Measurements from ENCODE around the gene RIMS1.
"Not testable (repeated sequence)": the region's sequence is repeated elsewhere in the genome, so short reads cannot be mapped to it uniquely, and the experiment has no call there.

RIMS1 gene

GRCh38 chr6:71982389-71982788 is 96.0 kb downstream of the RIMS1 start:
- DNase-seq (ENCODE audit: low read depth in 2 of 2): no peak

DNA sequence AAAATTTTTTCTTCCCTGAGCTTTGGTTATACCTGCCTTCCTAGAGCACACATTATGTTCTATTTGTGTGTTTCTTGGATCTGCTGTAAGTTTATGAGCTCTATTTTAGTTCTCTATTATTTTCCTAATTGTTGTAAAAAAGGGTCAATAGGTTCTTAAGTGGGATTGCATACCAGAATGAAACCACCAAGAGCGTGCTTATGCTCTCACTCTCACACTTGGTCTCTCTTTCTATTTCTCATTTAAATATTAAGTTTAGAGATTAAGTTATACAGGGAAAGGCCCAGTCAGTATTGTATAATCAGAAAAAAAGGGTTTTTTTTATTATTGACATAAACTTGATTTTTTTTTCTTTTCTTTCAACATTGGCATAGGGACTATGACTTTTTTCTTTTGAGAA is 96.8 kb downstream of the RIMS1 start:
- DNase-seq (ENCODE audit: low read depth in 2 of 2): no peak

DNA sequence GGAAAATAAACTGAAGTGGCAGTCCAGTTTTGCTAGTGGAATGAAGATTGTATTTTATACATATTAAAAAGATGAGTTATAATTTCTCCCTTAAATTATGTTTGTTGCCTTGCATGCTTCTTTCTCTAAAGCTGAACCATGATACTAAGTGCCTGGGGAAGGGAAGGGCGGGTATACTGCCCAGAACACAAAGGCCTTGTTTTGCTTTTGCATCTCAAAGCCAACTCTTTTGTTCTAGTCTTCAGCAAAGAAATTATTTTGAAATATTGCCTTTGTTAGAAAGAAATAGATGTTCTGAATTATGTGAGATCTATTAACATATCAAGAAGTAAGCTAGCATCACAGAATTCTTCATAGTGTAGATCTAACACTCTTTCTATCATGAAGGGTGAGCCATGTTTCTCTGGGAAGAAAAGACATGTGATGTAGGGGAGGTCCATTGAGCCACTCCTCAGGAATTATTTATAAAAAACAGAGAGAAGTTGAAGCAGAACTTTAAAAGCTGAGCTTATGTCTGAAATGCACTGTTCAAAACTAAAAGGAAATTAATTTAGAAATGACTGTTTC is 108.4 kb downstream of the RIMS1 start:
- DNase-seq (ENCODE audit: low read depth in 2 of 2): no peak

- DNase-seq (ENCODE audit: low read depth in 2 of 2): no peak
These were observed 111.0 kb downstream of the RIMS1 start for GRCh38 chr6:71997341-71997740.

GRCh38 chr6:72002415-72002814 is 116.1 kb downstream of the RIMS1 start:
- DNase-seq (ENCODE audit: low read depth in 2 of 2): no peak

- DNase-seq (ENCODE audit: low read depth in 2 of 2): not testable (repeated sequence)
These were observed 120.2 kb downstream of the RIMS1 start for GRCh38 chr6:72006591-72006990.

GRCh38 chr6:72022830-72023229 is 136.5 kb downstream of the RIMS1 start:
- DNase-seq (ENCODE audit: low read depth in 2 of 2): no peak

- DNase-seq (ENCODE audit: low read depth in 2 of 2): peak; percentile 9 to 18
These were observed 145.1 kb downstream of the RIMS1 start for GRCh38 chr6:72031471-72031870.

- DNase-seq (ENCODE audit: low read depth in 2 of 2): peak; percentile 9 to 19
These were observed 145.7 kb downstream of the RIMS1 start for GRCh38 chr6:72032086-72032485.

DNA sequence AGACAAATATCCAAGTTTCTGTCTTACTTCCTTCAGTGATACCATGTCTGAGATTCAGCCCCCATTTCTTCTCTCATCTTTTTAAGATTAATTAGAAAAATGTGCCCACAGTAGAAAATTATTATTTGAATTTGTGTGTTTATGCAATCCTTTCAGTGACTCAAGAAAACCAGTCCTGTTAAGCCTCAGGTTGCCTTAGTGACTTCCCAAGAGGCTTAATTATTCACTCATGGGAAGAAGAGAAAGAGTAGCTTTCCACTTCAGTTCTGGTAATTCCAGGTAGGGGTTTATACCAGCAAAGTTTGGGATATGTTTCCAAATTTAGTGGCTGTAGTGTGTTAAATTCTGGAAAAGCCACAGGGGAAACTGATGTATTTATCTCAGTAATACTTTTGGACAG is 149.1 kb downstream of the RIMS1 start:
- DNase-seq (ENCODE audit: low read depth in 2 of 2): no peak

DNA sequence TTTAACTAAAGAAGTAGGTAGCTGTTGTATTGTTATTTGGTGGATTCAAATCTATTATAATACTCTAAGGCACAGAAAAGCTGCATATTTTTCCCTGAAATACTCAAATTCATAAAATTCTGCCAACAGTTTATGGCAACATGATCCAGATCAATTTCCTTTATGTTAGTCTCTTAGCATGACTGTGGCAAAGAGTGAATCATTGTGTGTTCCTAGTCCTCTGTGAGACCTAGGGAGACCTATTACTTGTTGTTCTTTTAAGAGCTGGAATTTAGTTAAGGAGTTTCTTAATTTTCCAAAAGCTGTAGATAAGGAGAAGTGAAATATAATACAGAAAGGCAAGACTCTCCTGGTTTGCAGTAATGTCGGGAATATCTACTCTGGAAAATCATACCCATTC is 149.6 kb downstream of the RIMS1 start:
- no peak for DNase-seq (ENCODE audit: low read depth in 2 of 2)

- DNase-seq (ENCODE audit: low read depth in 2 of 2): no peak
These were observed 150.7 kb downstream of the RIMS1 start for GRCh38 chr6:72037006-72037405.

- DNase-seq (ENCODE audit: low read depth in 2 of 2): no peak
These were observed 153.8 kb downstream of the RIMS1 start for GRCh38 chr6:72040111-72040510.

DNA sequence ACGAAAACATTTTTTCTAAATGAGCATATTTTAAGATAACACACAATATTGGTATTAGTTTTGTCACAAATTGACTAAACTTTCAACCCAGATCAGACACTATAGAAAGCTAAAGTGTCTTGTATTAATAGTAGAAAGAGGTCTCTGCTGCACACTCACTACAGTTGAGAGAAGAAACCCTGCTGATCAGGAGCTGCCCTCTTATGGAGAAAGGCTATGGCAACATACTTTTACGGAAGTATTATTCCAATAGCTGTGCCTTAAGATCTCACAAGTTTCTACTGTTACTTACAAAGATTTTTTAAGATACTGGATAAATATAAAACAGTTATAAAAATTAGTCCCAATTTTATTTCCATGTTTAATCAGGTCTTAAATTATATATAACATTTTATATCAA is 155.7 kb downstream of the RIMS1 start:
- DNase-seq (ENCODE audit: low read depth in 2 of 2): no peak

- no peak for DNase-seq (ENCODE audit: low read depth in 2 of 2)
These were observed 161.7 kb downstream of the RIMS1 start for GRCh38 chr6:72048080-72048479.

DNA sequence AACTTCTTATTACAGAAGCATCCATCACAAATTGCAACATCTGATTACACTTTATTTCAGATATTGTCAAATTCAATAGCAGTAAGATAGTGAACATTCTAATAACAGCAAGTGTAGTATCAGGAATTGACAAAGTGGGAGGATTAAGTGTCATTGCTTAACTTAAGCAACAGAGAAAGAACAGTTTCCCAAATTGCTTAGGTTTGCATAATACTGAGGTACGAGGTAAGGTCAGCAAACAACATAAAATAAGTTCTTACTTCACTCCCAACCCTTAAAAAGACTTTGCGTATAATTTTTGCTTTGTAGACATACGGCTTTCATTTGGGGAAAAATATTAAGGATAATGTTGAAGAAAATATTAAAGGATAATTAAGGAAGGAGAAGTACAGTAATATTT is 163.0 kb downstream of the RIMS1 start:
- no peak for DNase-seq (ENCODE audit: low read depth in 2 of 2)

- no peak for DNase-seq (ENCODE audit: low read depth in 2 of 2)
These were observed 174.9 kb downstream of the RIMS1 start for GRCh38 chr6:72061286-72061685.

DNA sequence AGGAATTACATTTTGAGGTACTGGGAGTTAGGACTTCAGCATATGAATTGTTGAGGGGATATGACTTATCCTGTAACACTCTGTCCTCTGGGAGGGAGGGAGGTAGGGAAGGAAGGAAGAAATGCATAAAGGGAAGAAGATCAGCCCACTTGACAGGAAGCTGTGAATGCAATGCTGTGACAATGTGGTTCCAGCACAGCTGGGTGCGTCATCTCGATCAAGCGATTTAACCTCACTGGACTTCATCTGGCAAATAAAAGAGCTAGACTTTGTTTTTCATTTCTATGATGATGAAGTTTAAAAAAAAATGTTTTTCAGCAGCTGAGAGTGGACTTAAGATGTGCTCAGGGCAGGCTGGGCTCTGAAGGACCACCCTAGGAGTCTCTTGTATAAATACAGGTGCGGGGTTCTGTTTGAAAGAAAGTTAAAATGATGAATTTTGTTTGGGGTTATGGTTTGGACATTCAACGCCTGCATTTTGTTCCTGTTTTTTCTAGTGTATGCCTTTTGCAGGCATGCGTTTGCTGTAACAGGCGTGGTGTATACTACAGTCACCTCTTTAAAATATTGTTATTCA is 178.1 kb downstream of the RIMS1 start:
- DNase-seq (ENCODE audit: low read depth in 2 of 2): no peak

DNA sequence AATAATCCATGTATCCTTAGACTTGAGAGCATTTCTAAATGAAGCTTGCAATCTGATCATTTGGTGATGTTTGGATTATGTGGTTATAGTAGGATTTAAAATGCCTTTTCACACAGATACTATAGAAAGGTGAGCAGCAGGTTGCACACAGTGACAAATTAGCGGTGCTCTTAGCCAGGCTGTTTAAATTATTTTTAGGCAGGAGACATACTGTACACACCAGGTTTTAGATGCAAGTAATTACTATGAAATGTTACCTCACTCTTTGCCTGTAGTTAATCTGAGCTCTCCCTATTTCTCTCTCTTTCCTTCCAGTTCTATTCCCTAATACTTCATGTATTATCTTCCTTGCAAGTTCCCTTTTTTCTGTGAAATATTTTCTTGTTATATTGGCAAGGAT is 191.7 kb downstream of the RIMS1 start:
- no peak for DNase-seq (ENCODE audit: low read depth in 2 of 2)

DNA sequence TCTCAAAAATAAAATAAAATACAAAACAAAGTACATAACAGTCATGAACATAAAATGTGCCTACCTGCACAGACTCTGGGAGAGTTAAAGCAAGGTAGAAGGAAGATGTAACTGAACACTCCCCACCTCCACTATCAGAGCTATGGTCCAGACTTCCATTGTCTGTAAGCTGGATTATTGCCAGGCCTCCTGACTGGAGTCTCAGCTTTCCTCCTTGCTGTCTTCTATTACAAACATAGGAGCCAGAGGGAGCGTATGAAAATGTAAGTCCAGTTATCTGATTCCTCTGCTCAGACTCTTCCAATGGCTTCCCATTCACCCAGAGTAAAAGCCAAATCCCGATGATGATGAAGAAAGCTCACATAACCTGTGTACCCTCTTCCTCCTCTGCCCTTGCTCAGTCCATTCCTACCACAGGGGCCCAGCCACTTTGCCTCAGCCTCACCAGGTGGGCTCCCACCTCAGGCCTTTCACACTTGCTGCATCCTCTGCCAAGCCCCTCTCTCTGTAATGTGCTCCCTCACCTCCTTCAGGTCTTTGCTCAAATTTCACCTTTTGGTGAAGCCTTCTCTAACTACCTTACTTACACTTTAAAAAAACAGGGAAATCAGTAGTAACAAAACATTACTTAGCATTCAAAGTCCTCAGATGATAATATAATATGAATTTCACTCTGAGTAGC is 194.1 kb downstream of the RIMS1 start:
- DNase-seq (ENCODE audit: low read depth in 2 of 2): no peak

DNA sequence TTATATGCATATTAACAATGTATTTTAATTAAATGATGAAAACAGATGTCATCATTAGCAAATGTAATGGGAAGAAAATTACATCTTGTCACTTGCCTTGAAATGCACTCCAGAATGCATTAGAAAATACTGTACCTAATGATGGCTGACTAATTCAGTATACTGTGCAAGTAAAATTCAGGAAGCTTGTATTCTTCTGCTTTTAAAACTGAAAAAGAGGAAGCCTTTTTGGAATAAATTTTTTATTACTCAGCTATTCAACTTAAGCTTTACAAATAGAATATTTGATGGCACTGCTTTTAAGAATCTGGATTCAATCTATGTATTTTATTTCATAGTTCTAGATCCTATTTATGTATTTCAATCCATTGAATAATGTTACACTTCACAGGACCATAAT is 195.5 kb downstream of the RIMS1 start:
- no peak for DNase-seq (ENCODE audit: low read depth in 2 of 2)

DNA sequence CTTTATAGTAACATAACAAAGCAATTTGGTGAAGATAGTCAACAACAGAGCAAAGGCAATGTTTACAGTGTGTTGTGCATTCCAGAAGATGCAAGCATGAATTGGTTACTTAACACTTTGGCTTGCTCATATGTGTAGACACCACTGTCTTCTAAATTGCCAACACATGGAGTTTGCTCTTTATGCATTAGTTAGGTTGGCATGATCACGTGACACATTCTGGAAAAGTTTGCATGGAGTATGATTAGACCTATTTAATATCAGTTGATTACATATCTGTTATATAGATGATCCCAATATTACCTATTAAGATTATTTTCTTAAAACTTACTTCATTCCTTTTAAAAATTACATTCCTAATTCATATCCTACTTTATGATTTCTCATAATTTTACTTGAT is 197.6 kb downstream of the RIMS1 start:
- no peak for DNase-seq (ENCODE audit: low read depth in 2 of 2)

DNA sequence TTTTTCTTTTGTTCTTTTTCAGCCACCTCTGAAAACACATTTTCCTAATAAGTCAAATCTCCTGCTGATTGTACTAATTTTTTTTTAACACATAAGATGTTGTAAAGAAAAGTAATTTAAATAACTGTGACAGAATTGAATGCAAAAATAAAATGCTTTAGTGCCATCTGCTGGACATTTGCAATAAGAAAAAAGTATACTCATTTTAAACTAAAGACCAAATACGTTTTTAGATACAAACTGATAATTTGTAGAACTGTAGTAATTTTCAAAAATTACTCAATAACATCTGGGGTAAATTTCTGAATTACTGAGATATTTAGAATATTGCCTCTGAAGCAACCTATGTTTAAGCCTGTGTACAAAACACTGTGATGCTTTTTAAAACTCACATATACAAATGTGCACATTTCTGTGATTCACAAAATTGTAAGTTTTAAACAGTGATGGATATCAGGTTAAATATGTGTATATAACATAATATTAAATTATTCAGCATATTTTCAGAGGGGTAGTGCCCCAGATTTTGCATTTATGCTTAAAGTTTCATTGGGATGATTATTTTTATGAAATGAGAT is 198.7 kb downstream of the RIMS1 start:
- DNase-seq (ENCODE audit: low read depth in 2 of 2): peak in 1 of 2 experiments; percentile 0
